Progenitor cell of endocrine pancreas (in vitro differentiated cells): ENCODE data around the gene TEX54. TPM values are rescaled to one million over a fixed set of nuclear protein-coding genes. Genes with fewer than 3 reads are reported as not detected.

Experiments used
- DNase-seq: peaks from one replicate; pipeline ENCODE4 v3.0.0; 2021; ENCODE audit warnings: low spot score; ENCODE audit not compliant: unreplicated experiment
- H3K27ac Mint-ChIP-seq: 2 replicates; pipeline ENCODE4 v1.8.0; 2021; ENCODE audit warnings: mild to moderate bottlenecking, moderate library complexity, mixed read lengths
- H3K27me3 Mint-ChIP-seq: 2 replicates; pipeline ENCODE4 v1.8.0; 2021; ENCODE audit warnings: mixed read lengths
- H3K36me3 Mint-ChIP-seq: 2 replicates; pipeline ENCODE4 v1.8.0; 2022; ENCODE audit warnings: mixed read lengths; ENCODE audit not compliant: insufficient read depth
- H3K4me1 Mint-ChIP-seq: 2 replicates; pipeline ENCODE4 v1.8.0; 2021; ENCODE audit warnings: low read depth, mixed read lengths
- H3K4me3 Mint-ChIP-seq: 2 replicates; pipeline ENCODE4 v1.8.0; 2021; ENCODE audit warnings: low read depth, mild to moderate bottlenecking, moderate library complexity, mixed read lengths
- H3K9me3 Mint-ChIP-seq: 2 replicates; pipeline ENCODE4 v1.8.0; 2021; ENCODE audit warnings: low read depth, mixed read lengths
- CTCF ChIP-seq: fragments of 200-600 bp; sonication (generic); IDR thresholded peaks from one replicate; pipeline ENCODE4 v1.5.0; 2021; ENCODE audit warnings: antibody characterized with exemption, mild to moderate bottlenecking; ENCODE audit not compliant: unreplicated experiment
- total RNA-seq: library from RNA; stranded (reverse); gene quantifications from 2 replicates; pipeline ENCODE4 v1.2.1, GENCODE V29; 2021

Gene TEX54
- total RNA-seq, 1 donor from 2014 or later, result not detected

GRCh38 chr11:62816557-62816956 lies 16.1 kb downstream of the TEX54 start:
- peaks cover 9% of the 10 kb centered on the region for H3K36me3 Mint-ChIP-seq
- no peak for DNase-seq
- no peaks in the 10 kb centered on the region for H3K9me3 Mint-ChIP-seq
- no peaks in the 10 kb centered on the region for H3K4me1 Mint-ChIP-seq
- TF ChIP-seq CTCF, result no peak
- no peak overlapping the region for H3K27ac Mint-ChIP-seq
- H3K27me3 Mint-ChIP-seq, result no peaks in the 10 kb centered on the region
- H3K4me3 Mint-ChIP-seq, result no peak overlapping the region

GRCh38 chr11:62811659-62812058 lies 21.0 kb downstream of the TEX54 start:
- TF ChIP-seq CTCF, result no peak
- H3K36me3 Mint-ChIP-seq, result no peaks in the 10 kb centered on the region
- H3K27ac Mint-ChIP-seq, result no peak overlapping the region
- H3K27me3 Mint-ChIP-seq, result no peaks in the 10 kb centered on the region
- no peak for DNase-seq
- no peaks in the 10 kb centered on the region for H3K4me1 Mint-ChIP-seq
- H3K4me3 Mint-ChIP-seq, result no peak overlapping the region
- H3K9me3 Mint-ChIP-seq, result no peaks in the 10 kb centered on the region

- H3K27me3 Mint-ChIP-seq, result no peaks in the 10 kb centered on the region
- no peak for DNase-seq
- H3K4me3 Mint-ChIP-seq, result no peak overlapping the region
- no peaks in the 10 kb centered on the region for H3K9me3 Mint-ChIP-seq
- TF ChIP-seq CTCF, result no peak
- H3K4me1 Mint-ChIP-seq, result peaks cover 4% of the 10 kb centered on the region
- no peaks in the 10 kb centered on the region for H3K36me3 Mint-ChIP-seq
- H3K27ac Mint-ChIP-seq, result no peak overlapping the region
Measured at GRCh38 chr11:62810748-62811147, 21.9 kb downstream of the TEX54 start.

GRCh38 chr11:62806611-62807121 lies 26.0 kb downstream of the TEX54 start:
- no peak for TF ChIP-seq CTCF
- Mint-ChIP-seq H3K4me1 (peaks cover 14% of the 10 kb centered on the region), H3K36me3 (peaks cover 6% of the 10 kb centered on the region), H3K9me3 (no peaks in the 10 kb centered on the region), H3K27ac (peak overlapping the region; percentile 99), H3K4me3 (peak overlapping the region; percentile 97), H3K27me3 (no peaks in the 10 kb centered on the region)
- no peak for DNase-seq

GRCh38 chr11:62805961-62806441 lies 26.6 kb downstream of the TEX54 start:
- TF ChIP-seq CTCF, result no peak
- Mint-ChIP-seq H3K27me3 (no peaks in the 10 kb centered on the region), H3K27ac (peak overlapping the region; percentile 99), H3K36me3 (peaks cover 11% of the 10 kb centered on the region), H3K4me3 (peak overlapping the region; percentile 97), H3K9me3 (no peaks in the 10 kb centered on the region), H3K4me1 (peaks cover 14% of the 10 kb centered on the region)
- DNase-seq, result no peak
